Islet precursor cell (in vitro differentiated cells): ENCODE data around the gene PITX1.
"Not testable (repeated sequence)": the region's sequence is repeated elsewhere in the genome, so short reads cannot be mapped to it uniquely, and the experiment has no call there.

Source experiments
- DNase-seq: peaks from one replicate; pipeline ENCODE4 v3.0.0-alpha.2; 2018

The PITX1 gene

DNA sequence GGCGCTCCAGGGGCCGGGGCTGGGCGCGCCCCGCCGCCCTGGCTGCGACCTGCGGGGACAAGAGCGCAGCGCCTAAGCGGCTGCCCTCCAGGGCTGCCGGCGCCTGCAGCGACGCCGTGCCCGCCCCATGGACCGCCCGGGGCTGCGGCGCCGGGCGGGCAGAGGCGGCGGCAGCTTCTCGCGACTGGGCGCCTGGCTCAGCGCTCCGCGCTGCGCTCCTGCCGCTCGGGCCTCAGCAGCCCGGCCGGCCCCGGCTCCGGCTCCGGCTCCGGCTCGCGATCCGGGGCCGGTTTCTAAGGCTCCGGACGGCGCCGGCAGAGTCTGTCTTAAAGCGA is at the start of gene PITX1:
TSS of gene PITX1 (minus strand) at position 328 of the 335 bp plus-strand sequence. CDS start 347 bp downstream, outside the sequence.
- no peak for DNase-seq

DNA sequence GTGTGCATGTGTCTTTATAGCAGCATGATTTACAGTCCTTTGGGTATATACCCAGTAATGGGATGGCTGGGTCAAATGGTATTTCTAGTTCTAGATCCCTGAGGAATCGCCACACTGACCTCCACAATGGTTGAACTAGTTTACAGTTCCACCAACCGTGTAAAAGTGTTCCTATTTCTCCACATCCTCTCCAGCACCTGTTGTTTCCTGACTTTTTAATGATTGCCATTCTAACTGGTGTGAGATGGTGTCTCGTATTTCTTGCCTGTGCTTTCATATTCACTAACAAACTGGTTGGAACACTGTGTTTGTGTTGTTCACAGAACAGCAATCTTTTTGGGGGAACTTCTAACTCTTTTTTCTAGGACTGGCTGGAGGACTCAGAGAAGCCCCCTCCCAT is 49.3 kb upstream of the PITX1 start:
- not testable (repeated sequence) for DNase-seq

DNA sequence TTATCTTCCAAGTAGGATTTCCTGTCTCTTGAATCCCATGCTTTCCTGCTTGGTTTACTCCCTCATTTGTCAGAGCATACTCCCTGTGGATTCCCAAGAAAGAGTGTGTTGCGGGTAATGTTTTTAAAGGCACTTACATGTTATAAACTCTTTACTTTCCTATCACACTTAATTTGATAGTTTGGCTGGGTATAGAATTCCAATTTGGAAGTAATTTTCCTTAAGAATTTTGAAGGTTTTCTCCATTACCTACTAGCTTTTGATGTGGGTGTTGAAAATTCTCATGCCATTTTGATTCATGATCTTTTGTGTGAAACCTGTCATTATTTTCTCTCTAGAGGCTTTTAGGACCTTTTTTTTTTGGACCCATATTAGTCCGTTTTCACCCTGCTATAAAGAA is 47.2 kb upstream of the PITX1 start:
- no peak for DNase-seq

DNA sequence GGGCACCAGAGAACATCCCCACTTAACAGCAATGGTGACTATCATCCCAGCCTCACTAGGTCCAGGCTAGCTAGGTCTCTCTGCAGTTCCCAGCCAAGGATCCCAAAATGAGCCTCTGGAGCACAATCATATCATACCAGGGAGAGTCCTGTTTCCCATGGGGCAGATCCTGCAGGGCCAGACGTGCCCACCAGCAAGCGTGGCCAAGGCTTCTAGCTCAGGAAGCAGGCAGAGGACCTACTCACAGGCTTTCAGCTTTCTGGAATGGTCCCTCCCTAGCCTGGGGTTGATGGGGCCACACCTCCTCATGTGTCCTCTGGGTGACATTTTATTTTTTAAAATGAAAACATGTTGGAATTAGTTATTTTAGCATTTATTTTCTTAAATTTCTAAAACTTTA is 45.7 kb upstream of the PITX1 start:
- DNase-seq = peak; percentile 24

DNA sequence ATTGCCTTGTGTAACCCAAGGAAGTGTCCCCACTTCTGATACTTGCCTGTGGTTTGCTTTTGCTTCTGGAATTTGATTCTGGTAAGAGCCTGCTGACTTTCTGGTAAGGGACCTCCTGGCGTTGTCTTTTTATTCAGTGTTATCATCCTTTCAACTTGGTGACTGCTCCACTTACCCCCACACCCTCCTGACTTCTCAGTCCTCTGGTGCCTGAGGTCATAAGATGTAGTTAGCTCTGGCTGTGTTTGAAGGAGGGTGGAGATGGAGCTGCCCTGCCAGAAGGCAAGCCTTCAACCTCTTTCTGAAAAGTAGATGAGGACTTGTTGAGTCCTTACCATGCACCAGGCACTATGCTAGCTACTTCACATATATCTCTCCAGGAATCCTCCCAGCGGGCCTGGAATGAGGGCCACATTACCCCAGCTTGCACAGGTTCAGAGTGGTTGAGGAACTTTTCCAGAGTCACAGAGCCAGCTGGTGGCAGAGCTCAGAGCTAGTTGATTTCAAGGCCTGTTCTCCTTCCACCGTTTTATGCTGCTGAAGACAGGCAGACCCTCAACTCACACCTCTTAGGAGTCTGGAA is 45.2 kb upstream of the PITX1 start:
- DNase-seq = peak; percentile 42

DNA sequence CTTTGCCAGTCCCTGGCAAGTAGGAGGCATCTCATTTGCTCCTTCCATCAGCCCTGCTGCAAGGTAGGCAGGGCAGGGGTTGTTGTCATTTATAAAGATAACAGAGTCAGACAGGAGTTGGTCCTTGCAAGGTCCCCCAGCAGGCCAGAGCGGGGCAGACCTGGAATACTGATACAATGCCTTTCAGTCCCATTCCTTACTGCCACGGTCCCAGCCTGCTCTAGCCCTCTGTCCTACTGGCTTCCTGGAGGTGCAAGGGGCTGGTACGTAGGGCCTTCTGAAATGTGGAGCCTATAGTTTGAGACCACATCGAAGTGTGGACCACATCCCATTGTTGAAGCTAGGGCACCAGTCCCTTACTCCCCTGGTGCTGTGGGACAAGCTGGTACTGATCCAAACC is 42.8 kb upstream of the PITX1 start:
- peak; percentile 25 for DNase-seq

DNA sequence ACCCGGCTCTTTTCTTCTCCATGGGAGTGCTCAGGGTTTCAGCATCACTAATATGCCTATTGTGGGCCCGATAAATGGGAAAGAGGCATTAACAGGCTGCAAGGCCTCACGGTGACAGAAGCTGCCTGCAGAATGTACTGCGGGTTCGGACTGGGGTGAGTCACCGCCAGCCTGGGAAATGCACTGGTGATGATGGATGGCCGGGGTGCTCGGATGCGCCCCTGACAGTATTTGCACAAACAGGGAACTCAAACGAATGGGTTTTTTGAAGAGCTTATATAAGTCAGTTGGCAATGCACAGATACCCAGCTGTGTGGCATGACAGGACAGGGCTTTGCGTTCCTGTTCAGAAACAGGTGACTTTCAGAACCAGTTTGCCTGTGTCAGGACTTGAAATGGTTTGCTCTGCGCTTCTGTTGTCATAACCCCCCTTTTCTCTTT is 42.0 kb upstream of the PITX1 start:
- peak; percentile 53 for DNase-seq

DNA sequence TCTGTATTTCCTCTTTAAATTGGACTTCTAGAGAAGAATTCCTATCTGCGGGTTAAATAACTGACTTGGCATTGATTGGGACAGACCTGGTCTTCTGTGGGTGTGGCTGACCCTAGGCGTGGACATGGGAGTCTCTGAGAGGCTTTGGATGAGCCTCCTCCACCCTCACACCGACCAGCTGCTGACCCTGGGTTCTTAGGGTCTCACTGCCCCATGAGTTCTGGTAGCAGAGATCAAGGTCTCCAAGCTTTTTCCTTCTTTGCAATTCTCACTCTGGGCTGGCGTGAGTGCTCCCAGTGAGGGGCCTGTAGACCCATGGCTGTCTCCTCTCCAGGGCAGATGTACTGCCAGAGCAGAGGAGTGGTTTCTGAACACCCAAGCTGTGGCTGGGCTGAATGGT is 41.6 kb upstream of the PITX1 start:
- DNase-seq = no peak

DNA sequence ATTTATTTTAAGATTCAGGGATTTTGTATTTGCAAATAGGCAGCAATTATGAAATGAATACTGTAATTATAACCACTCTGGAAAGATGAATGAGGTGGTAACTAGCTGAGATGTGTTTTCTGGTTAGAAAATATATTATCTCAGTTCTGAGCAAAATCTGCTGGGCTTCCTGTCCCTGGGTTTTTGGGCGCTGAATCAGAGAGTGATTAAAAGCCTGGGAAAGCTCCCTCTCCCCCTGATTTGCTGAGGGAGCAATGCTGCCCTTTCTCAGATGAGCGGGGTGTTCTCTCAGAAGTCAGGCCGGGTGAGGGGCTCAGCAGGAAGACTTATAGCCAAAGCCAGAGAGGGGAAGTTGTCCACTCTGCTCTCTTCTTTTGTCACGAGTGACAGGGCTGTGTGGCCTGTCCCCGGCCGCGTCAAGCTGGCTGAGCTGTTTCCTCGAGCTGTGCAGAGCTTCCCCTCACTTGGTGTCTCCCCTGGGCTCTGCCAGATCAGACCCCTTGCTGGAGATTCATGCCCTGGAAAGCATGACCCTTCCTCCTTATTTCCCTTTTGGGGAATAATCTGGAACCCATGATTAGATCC is 39.8 kb upstream of the PITX1 start:
- peak; percentile 28 for DNase-seq

DNA sequence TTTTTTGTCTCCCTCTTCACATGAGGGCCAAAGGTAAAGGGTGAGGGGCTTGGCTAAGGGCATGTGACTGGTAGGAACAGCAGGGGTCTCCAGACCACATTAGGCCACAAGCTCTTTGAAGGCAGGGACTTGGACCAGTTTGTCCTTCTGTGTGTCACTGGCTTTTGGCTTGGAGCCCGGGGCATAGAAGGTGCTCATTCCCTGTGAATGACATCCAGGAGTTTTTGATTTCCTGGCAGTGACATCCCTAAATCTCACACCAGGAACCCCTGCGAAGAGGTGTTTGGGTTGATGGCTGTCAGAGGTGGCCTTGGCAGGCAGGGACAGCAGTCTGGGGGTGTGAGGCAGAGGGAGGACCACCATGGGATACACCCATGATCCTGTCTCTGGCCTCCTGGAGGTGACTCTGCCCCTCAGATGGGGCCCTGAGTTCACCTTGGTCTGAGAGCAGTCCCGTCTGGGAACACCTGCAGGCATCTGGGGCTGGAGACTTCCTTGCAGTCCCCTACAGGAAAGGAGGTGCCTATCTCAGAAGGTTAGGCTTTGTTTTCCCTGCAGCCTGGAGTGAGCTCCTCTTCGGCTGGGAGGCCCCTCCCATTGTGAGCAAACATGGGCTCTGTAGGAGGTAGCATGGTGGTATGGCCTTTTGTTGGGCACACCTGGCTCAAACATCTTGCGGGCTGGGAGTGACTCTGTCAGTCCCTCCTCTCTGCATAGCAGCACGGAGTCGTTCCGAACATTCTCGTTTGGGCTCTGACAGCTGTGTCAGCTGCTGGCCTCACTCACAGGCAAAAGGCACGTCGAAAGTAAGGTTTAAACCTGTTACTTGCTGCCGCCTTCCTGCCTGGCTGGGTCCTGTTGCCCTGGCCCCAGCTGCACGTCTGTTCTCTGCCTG is 38.6 kb upstream of the PITX1 start:
- peak; percentile 53 for DNase-seq

DNA sequence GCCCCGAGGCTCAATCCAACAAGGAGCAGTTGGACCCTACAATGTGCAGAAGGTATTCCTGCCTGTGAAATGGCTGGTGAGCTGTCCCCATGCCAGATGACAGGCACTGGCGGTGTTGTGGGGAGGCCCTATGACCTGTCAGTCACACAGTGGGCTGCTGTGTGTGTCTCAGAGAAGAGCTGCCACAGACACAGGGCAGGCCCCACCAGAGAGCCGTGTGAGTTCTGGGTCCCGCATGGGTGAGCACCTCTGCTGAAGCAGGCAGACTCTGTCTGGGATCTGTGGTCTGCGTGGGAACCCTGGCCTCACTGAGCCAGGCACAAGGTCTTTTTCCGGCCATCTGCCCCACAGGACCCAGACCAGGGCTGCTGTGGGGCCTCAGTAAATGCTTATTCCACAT is 37.3 kb upstream of the PITX1 start:
- no peak for DNase-seq

DNA sequence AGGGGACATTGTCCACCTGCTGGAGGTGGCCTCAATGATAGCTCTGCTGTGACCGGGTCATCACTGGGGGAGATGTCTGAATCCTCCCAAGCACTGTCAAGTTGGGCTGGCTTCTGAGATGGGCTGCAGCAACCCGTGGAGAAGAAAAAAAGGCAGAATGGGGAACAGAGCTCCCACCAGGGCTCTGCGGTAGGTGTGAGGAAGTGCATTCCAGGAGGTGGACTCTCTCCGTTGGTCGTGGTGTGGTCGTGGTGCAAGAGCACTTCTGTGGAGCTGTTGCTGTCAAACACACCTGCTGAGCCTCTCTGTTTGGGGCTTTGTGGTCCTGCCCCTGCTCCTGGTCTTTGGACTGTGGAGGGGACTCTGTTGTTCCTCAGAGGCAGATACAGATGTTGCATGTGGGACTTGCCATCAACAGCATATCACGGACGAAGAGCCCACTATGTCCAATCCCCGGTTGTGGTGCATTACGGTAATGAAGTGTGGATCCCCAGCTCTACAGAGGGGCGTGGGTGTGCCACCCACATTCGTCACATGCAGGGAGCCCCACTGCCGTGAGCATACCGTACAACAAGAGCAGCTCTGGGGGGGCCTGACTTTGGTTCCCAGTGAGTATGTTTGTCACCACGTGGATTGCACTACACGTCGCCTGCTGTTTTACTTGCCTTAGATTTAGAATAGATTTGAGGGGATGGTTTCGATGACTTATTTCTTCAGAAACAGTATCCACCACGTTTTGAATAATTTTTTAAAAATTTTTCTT is 36.0 kb upstream of the PITX1 start:
- DNase-seq = no peak

DNA sequence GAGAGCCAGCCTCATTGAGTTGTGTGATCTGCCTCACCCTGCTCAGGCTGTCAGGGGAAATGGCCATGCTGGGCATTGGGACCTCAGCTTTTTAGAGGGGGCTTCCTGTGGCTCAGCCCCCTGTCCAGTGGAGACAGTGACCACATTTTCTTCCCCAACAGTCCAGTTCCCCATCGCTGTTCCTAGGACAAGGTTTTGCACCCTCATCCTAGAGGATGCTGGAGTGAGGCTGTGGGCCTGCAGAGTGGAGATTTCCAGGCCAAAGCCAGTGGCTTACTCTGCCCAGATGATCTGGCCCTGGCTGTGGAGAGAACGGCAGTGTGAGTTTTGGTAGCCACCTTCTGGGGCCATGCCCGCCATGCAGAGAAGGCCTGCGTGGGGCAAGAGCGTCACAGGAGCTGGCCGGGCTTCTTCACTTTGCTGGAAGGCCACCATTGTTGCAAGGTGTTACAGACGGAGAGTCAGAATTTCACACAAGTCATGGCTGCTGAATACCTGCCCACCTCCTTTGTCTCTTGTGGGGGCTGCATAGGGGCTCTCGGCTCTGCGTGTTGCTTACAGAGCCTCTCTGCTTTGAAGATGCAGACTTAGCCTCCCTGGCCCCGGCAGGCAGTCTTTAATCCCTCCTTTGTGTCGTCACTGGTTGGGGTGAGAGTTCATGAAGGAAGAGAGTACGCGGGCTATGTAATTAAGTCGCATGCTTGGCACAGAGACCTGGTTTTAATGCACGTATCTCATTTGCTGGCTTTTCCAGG is 35.2 kb upstream of the PITX1 start:
- no peak for DNase-seq

DNA sequence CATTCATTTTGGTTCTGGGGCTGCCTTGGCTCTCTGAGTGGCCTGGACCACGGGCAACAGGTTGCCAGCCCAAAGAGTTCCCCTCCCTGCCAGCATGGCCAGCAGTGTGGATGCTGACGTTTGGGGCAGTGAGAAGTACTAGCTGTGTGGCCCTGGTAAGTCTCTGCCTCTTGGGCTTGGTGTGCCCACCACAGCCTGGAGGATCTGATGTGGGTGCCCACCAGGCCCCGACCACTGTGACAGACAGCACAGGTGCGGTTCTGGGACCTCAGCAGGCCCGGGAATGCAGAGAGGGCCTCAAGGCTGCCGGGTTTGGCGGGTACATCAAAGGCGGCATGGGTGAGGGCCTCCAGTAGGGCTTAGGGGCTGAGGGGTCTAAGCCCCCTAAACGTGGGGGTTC is 33.6 kb upstream of the PITX1 start:
- DNase-seq = no peak

DNA sequence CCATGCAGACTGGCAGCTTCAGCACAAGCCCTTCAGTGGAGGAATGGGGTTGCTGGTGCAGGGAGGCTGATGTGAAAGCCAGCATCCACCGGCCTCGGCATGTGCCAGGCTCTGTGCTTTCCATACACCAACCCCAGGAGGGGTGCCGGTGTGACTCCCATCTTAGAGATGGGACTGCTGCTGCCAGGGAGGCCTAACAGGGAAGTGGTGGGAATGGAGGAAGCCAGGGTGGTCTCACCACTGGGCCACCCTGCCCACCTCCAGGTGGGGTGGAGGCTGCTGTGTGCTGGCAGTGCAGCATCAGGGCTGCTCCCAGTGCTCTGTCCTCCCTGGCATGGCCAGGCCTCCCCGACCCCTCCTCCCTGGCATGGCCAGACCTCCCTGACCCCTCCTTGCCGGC is 32.8 kb upstream of the PITX1 start:
- no peak for DNase-seq

DNA sequence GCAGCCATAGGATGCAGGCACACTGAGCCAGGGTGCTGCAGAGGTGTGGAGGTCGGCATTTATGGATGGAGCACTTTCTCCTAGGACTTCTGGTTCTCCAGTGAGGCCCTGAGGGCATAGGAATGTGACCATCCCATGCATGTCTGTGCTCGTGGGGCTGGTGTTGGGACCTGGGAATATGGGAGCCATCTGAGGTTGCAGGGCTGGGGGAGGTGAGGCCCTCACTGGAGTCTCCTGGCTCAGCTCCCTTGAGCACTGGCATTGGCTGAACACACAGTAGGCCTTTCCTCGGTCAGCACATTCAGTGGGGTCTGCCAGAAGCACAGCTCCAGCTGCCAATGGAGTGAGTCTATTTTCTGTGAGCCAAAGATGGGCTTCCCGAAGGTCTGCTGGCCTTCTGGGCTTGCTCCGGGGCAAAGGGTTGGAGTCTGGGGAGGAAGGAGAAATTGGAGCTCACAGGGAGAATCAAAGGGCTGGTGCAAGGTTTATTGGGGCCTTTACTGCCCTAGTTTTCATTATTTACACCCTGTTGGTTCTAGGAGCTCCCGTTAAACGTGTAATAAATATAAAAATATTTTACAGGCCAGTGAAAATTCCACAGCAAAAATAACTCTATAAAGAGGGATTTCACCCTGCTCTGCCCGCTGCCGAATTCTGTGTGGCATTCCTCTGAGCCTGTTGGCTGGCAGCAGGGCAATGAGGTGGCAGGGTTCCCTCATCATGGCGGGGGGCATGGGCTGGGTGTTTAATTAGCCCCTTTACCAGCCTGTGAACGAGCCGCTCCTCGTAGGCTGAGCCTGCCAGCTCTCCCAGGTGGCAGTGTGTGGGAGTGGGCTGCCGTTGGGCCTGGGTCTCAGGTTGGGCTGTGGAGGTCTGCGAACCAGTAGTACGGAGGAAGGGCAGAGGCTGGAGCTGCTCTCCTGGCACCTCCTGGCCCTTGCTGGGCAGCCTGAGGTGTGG is 31.6 kb upstream of the PITX1 start:
- no peak for DNase-seq

DNA sequence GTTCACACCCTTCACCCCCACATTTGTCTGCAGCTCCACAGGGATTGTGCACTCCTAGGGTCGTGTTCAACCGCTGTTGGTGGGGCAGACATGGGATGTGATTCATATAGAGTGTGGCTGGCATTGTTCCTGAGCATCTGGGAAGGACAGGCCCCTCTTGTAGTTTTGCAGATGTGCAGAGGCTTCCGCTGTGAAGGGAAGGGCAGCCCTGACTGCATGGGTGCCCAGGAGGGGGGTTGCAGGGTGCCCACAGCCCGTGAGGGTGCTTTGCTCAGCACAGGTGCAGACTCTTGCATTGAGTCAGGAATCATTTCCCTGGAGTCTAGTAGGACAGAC is 30.2 kb upstream of the PITX1 start:
- no peak for DNase-seq

DNA sequence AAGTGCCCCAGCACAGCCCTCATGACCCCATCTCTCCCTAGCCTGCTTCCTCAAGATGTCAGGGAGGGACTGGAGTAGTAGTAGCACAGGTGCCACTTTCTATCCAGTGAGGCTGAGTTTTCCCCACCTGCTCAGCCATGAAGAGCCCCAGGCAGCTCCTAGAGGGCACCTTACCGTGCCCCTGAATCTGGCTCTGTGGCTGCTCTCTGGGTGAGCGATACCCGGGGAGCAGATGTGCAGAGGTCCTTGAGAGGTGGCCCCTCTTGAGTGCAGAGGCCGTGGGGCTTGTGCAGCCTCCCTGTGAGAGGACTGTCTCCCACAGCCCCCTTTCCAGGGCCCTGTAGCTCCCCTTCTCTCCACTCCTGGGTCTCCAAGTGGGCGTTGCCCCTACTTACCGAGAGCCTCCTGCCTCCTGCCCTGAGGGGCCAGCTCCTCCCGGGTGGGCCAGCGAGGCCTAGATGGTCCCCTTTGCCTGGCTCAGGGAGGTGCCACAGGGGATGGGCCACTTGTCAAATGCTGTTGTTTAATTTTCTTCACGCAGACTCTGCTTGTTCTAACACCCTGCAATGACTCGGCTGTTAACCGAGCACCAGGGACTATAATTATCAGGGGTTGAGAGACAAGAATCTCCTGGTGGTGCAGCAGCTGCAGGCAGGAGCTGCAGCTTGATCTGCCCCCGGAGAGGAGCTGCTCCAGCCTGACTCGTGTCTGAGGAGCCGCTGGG is 29.6 kb upstream of the PITX1 start:
- DNase-seq = no peak

DNA sequence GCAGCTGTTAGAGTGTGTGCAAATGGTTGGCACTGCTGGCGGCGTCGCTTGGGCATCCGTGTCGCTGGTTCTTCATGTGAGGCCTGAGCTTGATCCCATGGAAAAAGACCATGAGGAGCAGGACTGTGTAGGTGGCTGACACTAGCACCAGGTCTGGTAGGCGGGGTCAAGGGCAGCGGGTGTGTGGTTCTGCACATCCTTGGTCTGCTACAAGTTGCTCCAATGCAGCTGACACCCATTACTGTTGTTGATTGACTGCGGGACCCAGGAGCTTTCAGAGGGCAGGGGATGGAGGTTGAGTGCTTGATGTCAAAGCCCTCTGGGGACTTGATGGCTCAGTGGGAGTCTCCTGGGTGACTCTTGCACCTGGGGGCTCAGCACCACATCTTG is 29.0 kb upstream of the PITX1 start:
- no peak for DNase-seq

DNA sequence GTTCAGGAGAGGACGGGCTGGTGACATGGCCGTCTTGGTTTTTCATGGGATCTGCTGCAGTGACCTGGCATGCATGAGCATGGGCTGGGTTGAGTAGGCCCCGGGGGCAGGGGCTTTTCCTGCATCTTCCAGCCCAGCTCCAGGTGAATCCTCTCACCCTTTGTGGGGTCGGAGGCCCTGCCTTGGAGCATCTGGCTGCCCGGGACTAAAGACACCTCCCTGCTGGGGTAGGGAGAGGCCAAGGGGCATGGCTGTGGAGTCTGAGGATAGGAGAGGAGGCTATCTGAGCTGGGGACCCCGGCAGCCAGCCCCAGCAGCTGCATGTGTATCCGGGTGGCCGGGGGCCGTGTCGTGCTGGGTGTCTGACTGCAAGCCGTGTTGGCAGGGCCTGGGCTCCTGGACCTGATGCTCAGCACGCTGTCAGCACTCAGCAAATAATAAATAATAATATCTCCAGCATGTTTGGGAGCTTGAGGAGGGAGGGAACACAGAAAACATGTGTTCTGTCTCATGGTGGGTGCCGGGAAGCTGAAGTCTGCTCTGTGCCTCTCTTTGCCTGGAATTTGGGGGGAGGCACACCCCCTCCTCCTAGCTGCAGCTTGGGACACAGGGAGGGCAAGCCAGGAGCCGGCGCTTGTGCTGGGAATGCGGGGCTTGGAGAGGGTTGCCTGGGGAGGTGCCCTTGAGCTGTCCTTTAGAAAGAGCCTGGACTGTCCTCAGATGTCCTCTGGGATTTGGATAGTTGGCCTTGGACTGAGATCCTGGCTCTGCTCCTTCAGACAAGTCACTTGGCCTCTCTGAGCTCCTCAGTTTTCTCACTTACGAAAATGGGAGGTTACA is 28.4 kb upstream of the PITX1 start:
- DNase-seq = no peak
